DOHH2 (cell line): Measurements from ENCODE around the gene CAMSAP1.

Experiments used
- CTCF ChIP-seq: fragments of 200-600 bp; sonication (generic); IDR thresholded peaks from one replicate; pipeline ENCODE4 v1.5.1; 2014; ENCODE audit warnings: antibody characterized with exemption, mild to moderate bottlenecking, low read depth, low read length; ENCODE audit not compliant: poor library complexity, severe bottlenecking
- EZH2phosphoT487 ChIP-seq: fragments of 200-600 bp; sonication (generic); IDR thresholded peaks from 2 replicates; pipeline ENCODE4 v1.6.1; 2017; ENCODE audit warnings: borderline replicate concordance, mild to moderate bottlenecking, antibody characterized with exemption, low read length, moderate library complexity, mixed read lengths

- no peak for TF ChIP-seq CTCF
- no peak for TF ChIP-seq EZH2phosphoT487
These were observed 898 bp downstream of the CAMSAP1 start for GRCh38 chr9:135906291-135907005.
